WERI-Rb-1 (cell line): ENCODE measurements around the gene CHRNA10.

ENCODE experiments used
- DNase-seq: peaks from one replicate; pipeline ENCODE4 v3.0.0-alpha.2; 2020
- H3K27ac ChIP-seq: fragments of 250-450 bp; sonication (Bioruptor Pico); 2 replicates; pipeline ENCODE4 v1.5.1; 2020; ENCODE audit warnings: mild to moderate bottlenecking, moderate library complexity
- H3K27me3 ChIP-seq: fragments of 250-450 bp; sonication (Bioruptor Pico); 2 replicates; pipeline ENCODE4 v1.5.1; 2021; ENCODE audit warnings: mild to moderate bottlenecking, low read depth, moderate library complexity; ENCODE audit not compliant: insufficient read depth, severe bottlenecking
- H3K36me3 ChIP-seq: fragments of 250-450 bp; sonication (Bioruptor Pico); 2 replicates; pipeline ENCODE4 v1.5.1; 2020; ENCODE audit warnings: mild to moderate bottlenecking, moderate library complexity
- H3K4me3 ChIP-seq: 2 replicates; pipeline ENCODE4 v1.5.1; 2011; ENCODE audit warnings: low read depth, mild to moderate bottlenecking, control low read depth, low read length
- H3K9me3 ChIP-seq: fragments of 250-450 bp; sonication (Bioruptor Pico); 2 replicates; pipeline ENCODE4 v1.5.1; 2021; ENCODE audit warnings: mild to moderate bottlenecking, moderate library complexity; ENCODE audit not compliant: severe bottlenecking
- TF ChIP-seq, protein P1 (sequence below): IDR thresholded peaks from 2 replicates; pipeline ENCODE4 v1.5.1; 2011; ENCODE audit warnings: low read depth, mild to moderate bottlenecking, control low read depth, inconsistent platforms, low read length

The CHRNA10 gene

DNA sequence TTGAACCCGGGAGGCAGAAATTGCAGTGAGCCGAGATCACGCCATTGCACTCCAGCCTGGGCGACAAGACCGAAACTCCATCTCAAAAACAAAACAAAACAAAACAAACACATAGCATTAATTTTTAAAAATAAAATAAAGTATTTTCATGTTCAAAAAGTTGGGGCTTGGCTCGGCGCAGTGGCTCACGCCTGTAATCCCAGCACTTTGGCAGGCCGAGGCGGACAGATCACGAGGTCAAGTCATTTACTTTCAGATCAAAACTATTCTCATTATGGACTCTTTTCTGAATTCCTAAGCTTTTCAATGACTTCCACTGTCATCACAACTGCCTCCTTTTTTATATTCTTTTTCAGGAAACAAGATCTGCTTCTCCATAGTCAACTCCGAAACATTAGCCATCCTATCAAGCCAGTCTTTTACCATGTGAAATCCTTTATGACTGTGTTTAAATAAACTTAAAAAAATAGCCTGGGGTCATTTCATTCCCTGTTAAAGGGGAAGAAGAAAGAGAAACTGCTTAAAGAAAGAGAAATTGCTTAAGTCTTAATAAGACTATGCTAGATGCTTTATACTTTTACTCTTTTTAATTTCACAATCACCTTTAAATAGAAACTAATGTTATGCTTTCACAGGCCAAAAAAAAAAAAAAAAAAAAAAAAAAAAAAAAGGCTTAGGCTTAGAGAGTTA lies 13.1 kb upstream of the CHRNA10 start:
- Histone ChIP-seq H3K36me3 (peaks cover 89% of the 10 kb centered on the region), H3K9me3 (no peaks in the 10 kb centered on the region), H3K4me3 (no peak overlapping the region), H3K27me3 (no peaks in the 10 kb centered on the region), H3K27ac (no peak overlapping the region)
- DNase-seq = no peak
- TF ChIP-seq, protein P1, sequence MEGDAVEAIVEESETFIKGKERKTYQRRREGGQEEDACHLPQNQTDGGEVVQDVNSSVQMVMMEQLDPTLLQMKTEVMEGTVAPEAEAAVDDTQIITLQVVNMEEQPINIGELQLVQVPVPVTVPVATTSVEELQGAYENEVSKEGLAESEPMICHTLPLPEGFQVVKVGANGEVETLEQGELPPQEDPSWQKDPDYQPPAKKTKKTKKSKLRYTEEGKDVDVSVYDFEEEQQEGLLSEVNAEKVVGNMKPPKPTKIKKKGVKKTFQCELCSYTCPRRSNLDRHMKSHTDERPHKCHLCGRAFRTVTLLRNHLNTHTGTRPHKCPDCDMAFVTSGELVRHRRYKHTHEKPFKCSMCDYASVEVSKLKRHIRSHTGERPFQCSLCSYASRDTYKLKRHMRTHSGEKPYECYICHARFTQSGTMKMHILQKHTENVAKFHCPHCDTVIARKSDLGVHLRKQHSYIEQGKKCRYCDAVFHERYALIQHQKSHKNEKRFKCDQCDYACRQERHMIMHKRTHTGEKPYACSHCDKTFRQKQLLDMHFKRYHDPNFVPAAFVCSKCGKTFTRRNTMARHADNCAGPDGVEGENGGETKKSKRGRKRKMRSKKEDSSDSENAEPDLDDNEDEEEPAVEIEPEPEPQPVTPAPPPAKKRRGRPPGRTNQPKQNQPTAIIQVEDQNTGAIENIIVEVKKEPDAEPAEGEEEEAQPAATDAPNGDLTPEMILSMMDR = no peak

DNA sequence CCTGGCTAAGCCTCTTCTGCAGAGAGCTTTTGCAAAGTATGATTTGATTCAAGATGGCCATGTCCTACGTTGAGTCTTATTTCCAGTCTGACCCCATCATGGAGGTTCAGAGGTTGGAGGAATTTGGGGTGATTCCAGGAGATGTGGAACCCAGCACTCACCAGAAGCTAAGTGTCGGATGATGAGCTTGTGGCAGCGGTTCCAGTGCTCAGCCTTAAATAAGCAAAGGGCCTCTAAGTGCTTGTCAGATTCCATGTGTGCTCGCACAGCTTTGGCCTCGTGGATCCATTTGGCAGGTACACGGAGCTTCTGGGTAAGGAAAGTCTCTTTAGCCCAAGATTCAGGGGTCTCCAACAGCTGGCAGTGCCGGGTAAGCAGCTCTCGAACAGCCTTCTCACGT lies 11.9 kb upstream of the CHRNA10 start:
- H3K9me3 ChIP-seq = no peaks in the 10 kb centered on the region
- TF ChIP-seq, protein P1 = 0 out of 2 replicates have a peak, but pooled peaks have one; percentile 15
- peaks cover 96% of the 10 kb centered on the region for H3K36me3 ChIP-seq
- no peak overlapping the region for H3K27ac ChIP-seq
- DNase-seq = no peak
- H3K27me3 ChIP-seq = no peaks in the 10 kb centered on the region
- H3K4me3 ChIP-seq = no peak overlapping the region

DNA sequence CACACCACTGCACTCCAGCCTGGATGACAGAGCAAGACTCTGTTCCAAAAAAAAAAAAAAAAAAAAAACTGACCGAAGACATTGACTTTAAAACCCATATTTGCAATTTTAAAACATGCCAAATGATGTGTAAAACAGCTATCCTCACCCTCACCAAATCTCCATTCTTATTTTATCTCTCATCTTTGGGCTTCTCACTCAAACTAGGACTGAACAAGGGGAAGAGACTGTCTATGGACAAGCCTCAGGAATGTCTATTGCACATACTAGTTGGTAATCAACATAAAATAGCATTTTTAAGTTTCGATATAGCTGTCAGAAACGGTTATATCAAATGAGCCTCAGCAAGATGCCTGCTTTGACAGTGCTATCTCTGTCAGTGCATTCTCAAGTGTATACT lies 7.9 kb upstream of the CHRNA10 start:
- DNase-seq = no peak
- Histone ChIP-seq H3K27me3 (no peaks in the 10 kb centered on the region), H3K27ac (no peak overlapping the region), H3K4me3 (no peak overlapping the region), H3K36me3 (peaks cover 91% of the 10 kb centered on the region), H3K9me3 (no peaks in the 10 kb centered on the region)
- TF ChIP-seq, protein P1 = no peak

DNA sequence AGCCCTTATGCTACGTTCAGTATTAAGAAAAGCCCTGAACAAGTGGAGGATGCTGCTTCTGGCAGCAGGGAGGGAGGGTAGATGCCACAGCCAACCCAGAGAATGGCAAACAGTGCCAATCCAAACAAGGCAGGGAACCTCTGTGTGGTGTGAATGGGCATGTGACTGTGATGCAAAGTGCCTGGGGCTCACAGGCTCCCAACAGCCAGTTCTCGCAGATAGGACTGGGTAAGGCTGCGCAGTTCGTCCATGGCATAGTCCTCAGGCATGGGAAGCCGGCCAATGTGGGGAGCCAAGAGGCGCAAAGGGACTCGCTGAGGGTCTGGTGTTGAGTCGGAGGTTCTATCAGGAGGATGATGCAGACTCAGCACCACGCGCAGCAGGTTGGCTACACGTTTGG lies 4.8 kb upstream of the CHRNA10 start:
- H3K36me3 ChIP-seq = peaks cover 65% of the 10 kb centered on the region
- H3K27ac ChIP-seq = no peak overlapping the region
- no peak for DNase-seq
- no peaks in the 10 kb centered on the region for H3K27me3 ChIP-seq
- TF ChIP-seq, protein P1 = no peak
- no peak overlapping the region for H3K4me3 ChIP-seq
- no peaks in the 10 kb centered on the region for H3K9me3 ChIP-seq

DNA sequence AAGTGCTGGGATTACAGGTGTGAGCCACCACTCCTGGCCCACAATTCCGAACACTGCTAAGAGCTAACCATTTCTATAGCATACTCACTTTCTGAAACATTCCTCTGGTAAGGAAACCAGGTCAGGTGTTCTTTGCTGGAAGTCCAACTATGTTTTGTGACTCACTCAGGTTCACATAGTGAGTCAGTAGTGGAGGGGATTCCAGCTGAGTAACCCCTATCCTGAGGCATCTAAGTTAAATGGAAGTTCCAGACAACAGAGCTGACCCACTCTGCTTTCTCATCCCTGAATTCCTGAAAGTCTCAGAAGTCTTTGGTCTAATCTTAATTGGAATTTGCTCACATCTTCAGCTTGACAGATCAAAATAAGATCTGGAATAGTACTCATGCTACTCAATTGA lies 3.0 kb upstream of the CHRNA10 start:
- Histone ChIP-seq H3K9me3 (no peaks in the 10 kb centered on the region), H3K4me3 (no peak overlapping the region), H3K36me3 (peaks cover 54% of the 10 kb centered on the region), H3K27me3 (no peaks in the 10 kb centered on the region), H3K27ac (no peak overlapping the region)
- no peak for DNase-seq
- TF ChIP-seq, protein P1 = no peak

DNA sequence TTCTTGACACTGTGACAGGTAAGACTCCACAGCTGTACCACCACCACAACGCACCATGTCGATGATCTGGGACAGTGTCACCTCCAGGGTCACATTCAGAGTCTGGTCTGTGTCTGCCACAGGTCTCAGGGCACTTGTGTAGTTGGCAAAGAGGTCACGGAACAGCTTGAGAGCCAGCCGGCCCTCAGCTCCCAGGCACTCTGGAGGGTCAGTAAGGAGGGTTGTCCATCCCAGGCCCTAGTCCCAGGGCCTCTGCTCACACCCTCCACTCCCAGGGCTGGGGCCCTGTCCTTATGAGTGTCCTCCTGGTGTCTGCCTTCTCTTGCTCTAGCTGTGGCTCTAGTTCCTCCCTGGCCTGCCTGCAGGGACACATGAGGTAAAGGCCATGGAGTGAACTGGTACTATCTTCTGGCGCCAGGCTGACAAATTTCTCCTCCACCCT lies 1.4 kb downstream of the CHRNA10 start:
- DNase-seq = no peak
- H3K36me3 ChIP-seq = peaks cover 36% of the 10 kb centered on the region

More for the DNA sequence above, 1.4 kb downstream of the CHRNA10 start:
- Histone ChIP-seq H3K4me3 (no peak overlapping the region), H3K27me3 (no peaks in the 10 kb centered on the region), H3K27ac (no peak overlapping the region), H3K9me3 (no peaks in the 10 kb centered on the region)
- TF ChIP-seq, protein P1 = no peak
